Testis (tissue), 5 donors: ENCODE results near the gene GTF2A2. TPM values are rescaled to one million over a fixed set of nuclear protein-coding genes. Genes with fewer than 3 reads are reported as not detected.

Source experiments
- DNase-seq: peaks from one replicate; pipeline ENCODE4 v3.0.0-alpha.2; 2019
- H3K27ac ChIP-seq, 2 donors: fragments of 200-600 bp; sonication (generic); one replicate each; pipeline ENCODE4 v1.5.1; 2019
- H3K27me3 ChIP-seq: fragments of 200-600 bp; sonication (generic); one replicate; pipeline ENCODE4 v1.5.1; 2019
- H3K36me3 ChIP-seq: fragments of 200-600 bp; sonication (generic); one replicate; pipeline ENCODE4 v1.5.1; 2017; ENCODE audit warnings: low read depth; ENCODE audit errors: missing control alignments
- H3K4me1 ChIP-seq: fragments of 200-600 bp; sonication (generic); one replicate; pipeline ENCODE4 v1.5.1; 2019
- H3K4me3 ChIP-seq, 2 donors: fragments of 200-600 bp; sonication (generic); one replicate each; pipeline ENCODE4 v1.5.1; 2017 to 2019
- H3K9me3 ChIP-seq: fragments of 200-600 bp; sonication (generic); one replicate; pipeline ENCODE4 v1.5.1; 2017
- CTCF ChIP-seq, 3 experiments: fragments of 450-650 bp in 2 of 3; fragments of 200-600 bp in 1 of 3; sonication (generic) in 1 of 3; IDR thresholded peaks; one replicate each; pipeline ENCODE4 v1.5.1; 2016 to 2019; ENCODE audit warnings: antibody characterized with exemption in 3 of 3, mild to moderate bottlenecking in 2 of 3, moderate library complexity in 1 of 3
- POLR2A ChIP-seq: fragments of 450-650 bp; IDR thresholded peaks from one replicate; pipeline ENCODE4 v1.6.1; 2017; ENCODE audit warnings: antibody characterized with exemption, mild to moderate bottlenecking, moderate library complexity
- whole genome bisulfite sequencing, 2 donors: methylation state at CpG; one replicate each; pipeline ENCODE4 v1.1.5; 2018; 5-methylcytosine and 5-hydroxymethylcytosine counted together
- intact Hi-C: fragments of 100-400 bp; cut with DNase I; formaldehyde crosslinking; loops from one replicate; pipeline ENCODE4 v1.15.1; 2023; ENCODE audit warnings: low total_unique reads
- long read RNA-seq, 2 donors: transcript quantifications; one replicate each; lab custom pipeline, GENCODE V29; 2026
- polyA plus RNA-seq: library from polyadenylated mRNA; stranded (reverse); fragments of 350-450 nt; fragmentation: Illumina TruSeq; extraction: RNeasy Lipid Tissue Mini Kit (QIAGEN cat#74804); gene quantifications from one replicate; pipeline ENCODE4 v1.2.3, GENCODE V29; 2014; ENCODE audit warnings: low read depth, low replicate concordance; ENCODE audit not compliant: insufficient read depth
- total RNA-seq, 2 donors: library from RNA; depleted of rRNA; stranded (reverse); fragments of >200 nt; gene quantifications; one replicate each; pipeline ENCODE4 v1.2.3, GENCODE V29; 2016

Gene GTF2A2
- total RNA-seq (100 to 1,000 TPM in 1 of 2 donors, 10 to 100 TPM in 1; 82.9 to 120 TPM), polyA plus RNA-seq (579 TPM)
- long read RNA-seq, donor 1, transcript GTF2A2-202 (5 exons, 1,582 nt) = major isoform, 59 of 68 reads
- long read RNA-seq, donor 1, partial matches to known transcripts = 7 of 68 reads
- long read RNA-seq, donor 1, other reads (novel, unspliced or antisense) = 0 of 68 reads
- long read RNA-seq, donor 2, transcript GTF2A2-202 (5 exons, 1,582 nt) = major isoform, 38 of 40 reads
- long read RNA-seq, donor 2, partial matches to known transcripts = 0 of 40 reads
- long read RNA-seq, donor 2, other reads (novel, unspliced or antisense) = 0 of 40 reads

- Histone ChIP-seq H3K4me3 (peak within 1 kb of the TSS; percentile 94 to 96), H3K9me3 (no peaks in the 10 kb centered on the region), H3K36me3 (no peaks in the 10 kb centered on the region), H3K27ac (peak within 1 kb of the TSS; percentile 69 to 88), H3K27me3 (no peaks in the 10 kb centered on the region), H3K4me1 (peaks cover 13% of the 10 kb centered on the region)
- peak; percentile 98 for DNase-seq
- peak; percentile 27 for TF ChIP-seq POLR2A
- TF ChIP-seq CTCF (IDR thresholded peaks at IDR 0.05) = no peak
- intact Hi-C loops = no loop called here
- WGBS, 2 donors = 0% methylated on average over 17 to 44 of the region's 59 CpGs
Measured at GRCh38 chr15:59656897-59657634, at the start of gene GTF2A2. Gene GTF2A2, minus strand, starts transcription at chr15:59657515. Its CDS starts 5,238 bp downstream, at chr15:59652277.

GRCh38 chr15:59703979-59704796 lies 46.9 kb upstream of the GTF2A2 start:
- Histone ChIP-seq H3K27ac (no peak overlapping the region), H3K9me3 (no peaks in the 10 kb centered on the region), H3K4me3 (no peak overlapping the region), H3K36me3 (no peaks in the 10 kb centered on the region), H3K4me1 (no peaks in the 10 kb centered on the region), H3K27me3 (no peaks in the 10 kb centered on the region)
- DNase-seq = no peak
- intact Hi-C loops = no loop called here
- WGBS, 2 donors = 84 to 87% methylated on average over 6 of the region's 6 CpGs
- no peak for TF ChIP-seq CTCF (IDR thresholded peaks at IDR 0.05)
- TF ChIP-seq POLR2A = no peak

GRCh38 chr15:59702351-59702750 lies 45.0 kb upstream of the GTF2A2 start:
- H3K9me3 ChIP-seq = no peaks in the 10 kb centered on the region
- H3K27me3 ChIP-seq = no peaks in the 10 kb centered on the region
- TF ChIP-seq CTCF (IDR thresholded peaks at IDR 0.05) = no peak
- no peak for TF ChIP-seq POLR2A
- no peak overlapping the region for H3K4me3 ChIP-seq
- no peaks in the 10 kb centered on the region for H3K36me3 ChIP-seq
- no peak for DNase-seq
- intact Hi-C loops = no loop called here
- H3K27ac ChIP-seq = no peak overlapping the region
- H3K4me1 ChIP-seq = no peaks in the 10 kb centered on the region

- DNase-seq = no peak
- no peak overlapping the region for H3K4me3 ChIP-seq
- no peaks in the 10 kb centered on the region for H3K27me3 ChIP-seq
- no peak overlapping the region for H3K27ac ChIP-seq
- intact Hi-C loops = no loop called here
- no peaks in the 10 kb centered on the region for H3K4me1 ChIP-seq
- H3K9me3 ChIP-seq = no peaks in the 10 kb centered on the region
- no peaks in the 10 kb centered on the region for H3K36me3 ChIP-seq
- no peak for TF ChIP-seq CTCF (IDR thresholded peaks at IDR 0.05)
- no peak for TF ChIP-seq POLR2A
- WGBS, 2 donors = 79 to 84% methylated on average over 4 of the region's 4 CpGs
Measured at GRCh38 chr15:59701880-59702279, 44.6 kb upstream of the GTF2A2 start.
